Karpas-422 (cell line): ENCODE results near the gene CPA4. TPM values are rescaled to one million over a fixed set of nuclear protein-coding genes. Genes with fewer than 3 reads are reported as not detected.

Experiments
- DNase-seq: peaks from one replicate; pipeline ENCODE4 v3.0.0-alpha.2; 2015
- H2AFZ ChIP-seq: fragments of 200-600 bp; sonication (generic); 2 replicates; pipeline ENCODE4 v1.6.1; 2014; ENCODE audit warnings: antibody characterized with exemption, low read length, mixed read lengths
- H3K27ac ChIP-seq: fragments of 200-600 bp; sonication (generic); 2 replicates; pipeline ENCODE4 v1.5.1; 2014; ENCODE audit warnings: mild to moderate bottlenecking, low read length, moderate library complexity
- H3K27me3 ChIP-seq: fragments of 200-600 bp; sonication (generic); 2 replicates; pipeline ENCODE4 v1.6.1; 2014; ENCODE audit warnings: low read length, mixed read lengths
- H3K36me3 ChIP-seq: fragments of 200-600 bp; sonication (generic); 2 replicates; pipeline ENCODE4 v1.6.1; 2014; ENCODE audit warnings: low read length, mixed read lengths; ENCODE audit not compliant: insufficient read depth
- H3K4me1 ChIP-seq: fragments of 200-600 bp; sonication (generic); 2 replicates; pipeline ENCODE4 v1.6.1; 2014; ENCODE audit warnings: mild to moderate bottlenecking, low read length, mixed read lengths
- H3K4me2 ChIP-seq: fragments of 200-600 bp; sonication (generic); 2 replicates; pipeline ENCODE4 v1.6.1; 2014; ENCODE audit warnings: low read length, low read depth, mild to moderate bottlenecking; ENCODE audit not compliant: poor library complexity, severe bottlenecking
- H3K4me3 ChIP-seq: fragments of 200-600 bp; sonication (generic); 2 replicates; pipeline ENCODE4 v1.5.1; 2014; ENCODE audit warnings: mild to moderate bottlenecking, antibody characterized with exemption, low read length, mixed read lengths
- H3K79me2 ChIP-seq: fragments of 200-600 bp; sonication (generic); 2 replicates; pipeline ENCODE4 v1.6.1; 2014; ENCODE audit warnings: mild to moderate bottlenecking, low read length, mixed read lengths
- H3K9ac ChIP-seq: fragments of 200-600 bp; sonication (generic); 2 replicates; pipeline ENCODE4 v1.6.0; 2014; ENCODE audit warnings: low read length
- H3K9me2 ChIP-seq: fragments of 200-600 bp; sonication (generic), shearing (Covaris generic); replicated peaks from 2 replicates; pipeline ENCODE4 v1.6.0; 2014; ENCODE audit warnings: mild to moderate bottlenecking, low read length, moderate library complexity; ENCODE audit not compliant: insufficient read depth
- H3K9me3 ChIP-seq: fragments of 300-700, 200-600 bp; sonication (generic); 2 replicates; pipeline ENCODE4 v1.6.1; 2014; ENCODE audit warnings: low read length, mixed read lengths
- H4K20me1 ChIP-seq: fragments of 200-600 bp; sonication (generic); 2 replicates; pipeline ENCODE4 v1.6.1; 2014; ENCODE audit warnings: mild to moderate bottlenecking, antibody characterized with exemption, low read length, low read depth; ENCODE audit not compliant: insufficient read depth
- total RNA-seq: library from RNA; depleted of rRNA; stranded (reverse); fragments of >200 nt; shearing (Covaris generic); gene quantifications from 2 replicates; pipeline ENCODE4 v1.2.3, GENCODE V29; 2014; ENCODE audit warnings: low replicate concordance

Gene CPA4
- total RNA-seq, 1 experiment from 2014 or later: not detected

GRCh38 chr7:130301501-130302020 is 8.6 kb downstream of the CPA4 start:
- no peak overlapping the region for H3K27ac ChIP-seq
- H3K9me2 ChIP-seq: no peaks in the 10 kb centered on the region
- H3K4me3 ChIP-seq: no peak overlapping the region
- DNase-seq: no peak
- H2AFZ ChIP-seq: no peak overlapping the region
- H3K9ac ChIP-seq: no peak overlapping the region
- H3K36me3 ChIP-seq: no peaks in the 10 kb centered on the region
- H3K9me3 ChIP-seq: no peaks in the 10 kb centered on the region
- H3K4me1 ChIP-seq: no peaks in the 10 kb centered on the region
- no peaks in the 10 kb centered on the region for H4K20me1 ChIP-seq
- no peaks in the 10 kb centered on the region for H3K79me2 ChIP-seq
- H3K4me2 ChIP-seq: no peak overlapping the region
- 0 out of 2 replicates have a peak, but pooled peaks cover 2% of the 10 kb centered on the region for H3K27me3 ChIP-seq

GRCh38 chr7:130302649-130303048 is 9.7 kb downstream of the CPA4 start:
- no peaks in the 10 kb centered on the region for H3K79me2 ChIP-seq
- no peaks in the 10 kb centered on the region for H3K4me1 ChIP-seq
- no peak for DNase-seq
- H3K9me3 ChIP-seq: no peaks in the 10 kb centered on the region
- H3K4me3 ChIP-seq: no peak overlapping the region
- H2AFZ ChIP-seq: no peak overlapping the region
- no peak overlapping the region for H3K27ac ChIP-seq
- no peaks in the 10 kb centered on the region for H3K9me2 ChIP-seq
- H3K36me3 ChIP-seq: no peaks in the 10 kb centered on the region
- H3K27me3 ChIP-seq: 0 out of 2 replicates have a peak, but pooled peaks cover 2% of the 10 kb centered on the region
- no peak overlapping the region for H3K4me2 ChIP-seq
- no peaks in the 10 kb centered on the region for H4K20me1 ChIP-seq
- no peak overlapping the region for H3K9ac ChIP-seq

- no peak overlapping the region for H3K4me3 ChIP-seq
- H3K36me3 ChIP-seq: no peaks in the 10 kb centered on the region
- no peaks in the 10 kb centered on the region for H3K9me2 ChIP-seq
- H3K4me2 ChIP-seq: no peak overlapping the region
- no peak overlapping the region for H2AFZ ChIP-seq
- H3K9me3 ChIP-seq: no peaks in the 10 kb centered on the region
- H3K27ac ChIP-seq: no peak overlapping the region
- H3K4me1 ChIP-seq: no peaks in the 10 kb centered on the region
- H3K27me3 ChIP-seq: 0 out of 2 replicates have a peak, but pooled peaks cover 2% of the 10 kb centered on the region
- no peak overlapping the region for H3K9ac ChIP-seq
- no peaks in the 10 kb centered on the region for H3K79me2 ChIP-seq
- no peaks in the 10 kb centered on the region for H4K20me1 ChIP-seq
- no peak for DNase-seq
These were observed 10.2 kb downstream of the CPA4 start for GRCh38 chr7:130303127-130303526.

DNA sequence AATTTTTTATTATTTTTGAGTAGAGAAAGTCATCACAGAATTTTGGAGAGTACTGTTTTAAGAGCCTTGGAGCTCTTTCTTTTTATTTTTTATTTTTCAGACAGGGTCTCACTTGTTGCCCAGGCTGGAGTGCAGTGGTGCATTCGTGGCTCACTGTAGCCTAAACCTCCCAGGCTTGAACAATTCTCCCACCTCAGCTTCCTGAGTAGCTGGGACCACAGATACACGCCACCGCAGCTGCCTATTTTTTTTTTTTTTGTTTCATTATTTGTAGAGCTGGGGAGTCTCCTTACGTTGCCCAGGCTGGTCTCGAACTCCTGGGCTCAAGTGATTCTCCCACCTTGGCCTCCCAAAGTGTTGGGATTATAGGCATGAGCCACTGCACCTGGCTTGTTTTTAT is 10.6 kb downstream of the CPA4 start:
- H3K27me3 ChIP-seq: 0 out of 2 replicates have a peak, but pooled peaks cover 2% of the 10 kb centered on the region
- no peaks in the 10 kb centered on the region for H3K36me3 ChIP-seq
- H3K4me3 ChIP-seq: no peak overlapping the region
- H4K20me1 ChIP-seq: no peaks in the 10 kb centered on the region
- H3K9me3 ChIP-seq: no peaks in the 10 kb centered on the region
- DNase-seq: no peak
- no peaks in the 10 kb centered on the region for H3K4me1 ChIP-seq
- no peak overlapping the region for H3K4me2 ChIP-seq
- no peaks in the 10 kb centered on the region for H3K9me2 ChIP-seq
- no peak overlapping the region for H2AFZ ChIP-seq
- no peak overlapping the region for H3K9ac ChIP-seq
- no peaks in the 10 kb centered on the region for H3K79me2 ChIP-seq
- H3K27ac ChIP-seq: no peak overlapping the region

DNA sequence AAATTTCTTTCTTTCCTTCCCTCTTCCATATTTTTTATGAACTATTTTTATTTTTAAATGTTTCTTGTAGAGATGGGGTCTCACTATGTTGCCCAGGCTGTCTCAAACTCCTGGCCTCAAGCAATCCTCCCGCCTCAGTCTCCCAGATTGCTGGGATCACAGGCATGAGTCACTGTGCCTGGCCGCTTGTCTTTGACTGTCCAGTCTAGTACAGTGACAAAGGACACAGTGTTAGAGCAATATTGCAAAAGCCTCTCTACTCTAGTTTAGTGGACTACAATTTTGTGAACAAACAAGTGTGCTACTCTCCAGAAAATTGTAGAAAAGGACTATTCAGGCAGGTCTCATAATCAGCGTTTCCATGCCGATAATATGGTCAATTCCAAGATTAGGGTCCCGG is 11.0 kb downstream of the CPA4 start:
- H3K27me3 ChIP-seq: 0 out of 2 replicates have a peak, but pooled peaks cover 2% of the 10 kb centered on the region
- no peak overlapping the region for H3K4me3 ChIP-seq
- no peaks in the 10 kb centered on the region for H3K4me1 ChIP-seq
- H4K20me1 ChIP-seq: no peaks in the 10 kb centered on the region
- no peak overlapping the region for H2AFZ ChIP-seq
- no peak for DNase-seq
- H3K9me3 ChIP-seq: no peaks in the 10 kb centered on the region
- no peaks in the 10 kb centered on the region for H3K36me3 ChIP-seq
- no peak overlapping the region for H3K27ac ChIP-seq
- no peaks in the 10 kb centered on the region for H3K9me2 ChIP-seq
- H3K4me2 ChIP-seq: no peak overlapping the region
- no peak overlapping the region for H3K9ac ChIP-seq
- no peaks in the 10 kb centered on the region for H3K79me2 ChIP-seq

GRCh38 chr7:130304878-130305277 is 11.9 kb downstream of the CPA4 start:
- Histone ChIP-seq H3K79me2 (no peaks in the 10 kb centered on the region), H3K27me3 (0 out of 2 replicates have a peak, but pooled peaks cover 2% of the 10 kb centered on the region), H3K9me2 (no peaks in the 10 kb centered on the region), H3K9me3 (no peaks in the 10 kb centered on the region), H3K27ac (no peak overlapping the region), H3K4me2 (no peak overlapping the region), H3K36me3 (no peaks in the 10 kb centered on the region), H3K4me3 (no peak overlapping the region), H3K4me1 (no peaks in the 10 kb centered on the region), H3K9ac (no peak overlapping the region), H4K20me1 (no peaks in the 10 kb centered on the region), H2AFZ (no peak overlapping the region)
- no peak for DNase-seq

DNA sequence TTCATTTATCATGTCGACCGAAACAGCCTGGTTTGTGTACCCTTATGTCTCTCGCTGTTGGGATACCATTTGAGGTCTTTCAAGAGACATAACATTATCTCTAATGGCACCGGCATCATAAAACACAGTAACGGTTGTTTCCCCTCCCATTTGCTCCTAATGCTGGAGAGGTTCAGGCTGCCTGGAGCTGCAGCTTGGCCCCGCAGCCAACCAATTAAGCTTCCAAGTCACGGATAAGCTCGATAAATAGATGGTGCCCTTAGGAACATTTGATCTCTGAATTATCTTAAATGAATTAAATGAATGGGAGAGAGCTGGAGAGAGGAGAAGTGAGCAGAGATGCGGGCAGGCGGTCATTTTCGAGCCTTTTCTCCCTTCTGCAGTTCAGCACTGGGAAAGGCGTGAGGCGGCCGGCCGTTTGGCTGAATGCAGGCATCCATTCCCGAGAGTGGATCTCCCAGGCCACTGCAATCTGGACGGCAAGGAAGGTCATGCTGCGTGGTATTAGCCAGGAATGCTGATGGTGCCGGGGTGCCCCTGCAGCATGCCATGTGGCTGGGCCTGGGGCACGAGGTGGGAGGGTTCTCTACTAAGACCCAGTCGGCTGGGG is 12.6 kb downstream of the CPA4 start:
- H3K36me3 ChIP-seq: no peaks in the 10 kb centered on the region
- H3K9me2 ChIP-seq: no peaks in the 10 kb centered on the region
- no peaks in the 10 kb centered on the region for H3K79me2 ChIP-seq
- no peak overlapping the region for H3K4me3 ChIP-seq
- H3K27me3 ChIP-seq: 0 out of 2 replicates have a peak, but pooled peaks cover 2% of the 10 kb centered on the region
- no peak overlapping the region for H3K9ac ChIP-seq
- no peaks in the 10 kb centered on the region for H3K4me1 ChIP-seq
- H2AFZ ChIP-seq: no peak overlapping the region
- H3K9me3 ChIP-seq: no peaks in the 10 kb centered on the region
- no peaks in the 10 kb centered on the region for H4K20me1 ChIP-seq
- no peak for DNase-seq
- no peak overlapping the region for H3K4me2 ChIP-seq
- no peak overlapping the region for H3K27ac ChIP-seq

DNA sequence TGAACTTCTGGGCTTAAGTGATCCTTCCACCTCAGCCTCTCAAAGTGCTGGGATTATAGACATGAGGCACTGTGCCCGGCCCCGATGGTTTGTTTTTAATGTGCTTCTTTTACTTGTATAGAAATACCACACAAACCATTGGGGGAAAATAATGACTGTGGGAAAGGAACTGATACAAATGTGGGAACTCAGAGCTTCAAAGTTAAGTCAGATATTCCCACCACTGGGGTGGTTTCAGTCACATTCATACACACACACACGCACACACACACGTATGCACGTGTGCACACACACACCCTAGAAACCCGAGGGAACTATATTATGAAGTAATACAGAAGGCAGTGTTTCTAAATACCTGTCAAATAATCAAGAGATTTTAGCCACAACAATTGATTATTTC is 17.0 kb downstream of the CPA4 start:
- Histone ChIP-seq H3K79me2 (no peaks in the 10 kb centered on the region), H3K9ac (no peak overlapping the region), H3K4me1 (no peaks in the 10 kb centered on the region), H3K4me3 (no peak overlapping the region), H3K9me2 (no peaks in the 10 kb centered on the region), H4K20me1 (no peaks in the 10 kb centered on the region), H3K9me3 (no peaks in the 10 kb centered on the region), H3K36me3 (no peaks in the 10 kb centered on the region), H3K4me2 (no peak overlapping the region), H2AFZ (no peak overlapping the region), H3K27ac (no peak overlapping the region), H3K27me3 (no peaks in the 10 kb centered on the region)
- DNase-seq: no peak
